Effector memory CD4-positive, alpha-beta T cell (primary cell): ENCODE results near the gene OR8D1.

ENCODE experiments used
- DNase-seq, 3 donors: peaks; one replicate each; pipeline ENCODE4 v3.0.0-alpha.2; 2020
- H3K27ac ChIP-seq: 2 replicates; pipeline ENCODE4 v1.7.0; 2013; ENCODE audit warnings: mild to moderate bottlenecking, low read length, moderate library complexity; ENCODE audit not compliant: insufficient read depth, poor library complexity, severe bottlenecking
- H3K27me3 ChIP-seq: replicated peaks from 2 replicates; pipeline ENCODE4 v1.7.0; 2013; ENCODE audit warnings: mild to moderate bottlenecking, low read length; ENCODE audit not compliant: insufficient read depth, control insufficient read depth, poor library complexity, severe bottlenecking
- H3K36me3 ChIP-seq: 2 replicates; pipeline ENCODE4 v1.7.0; 2013; ENCODE audit warnings: mild to moderate bottlenecking, low read length, moderate library complexity; ENCODE audit not compliant: control insufficient read depth, insufficient read depth
- H3K4me1 ChIP-seq: 2 replicates; pipeline ENCODE4 v1.7.0; 2013; ENCODE audit warnings: low read length, mild to moderate bottlenecking; ENCODE audit not compliant: control insufficient read depth, insufficient read depth, poor library complexity, severe bottlenecking
- H3K4me3 ChIP-seq: 2 replicates; pipeline ENCODE4 v1.7.0; 2013; ENCODE audit warnings: low read length, low read depth, mild to moderate bottlenecking; ENCODE audit not compliant: insufficient read depth, poor library complexity, severe bottlenecking
- H3K9me3 ChIP-seq: 2 replicates; pipeline ENCODE4 v1.7.0; 2013; ENCODE audit warnings: mild to moderate bottlenecking, low read length, moderate library complexity; ENCODE audit not compliant: control insufficient read depth

OR8D1 gene

GRCh38 chr11:124256076-124256475 lies 57.7 kb downstream of the OR8D1 start, which contains the start of gene OR8G5:
OR8G5 (plus strand) TSS chr11:124256376; CDS start chr11:124264932, 8,556 bp downstream.
- no peaks in the 10 kb centered on the region for H3K4me1 ChIP-seq
- DNase-seq, result no peak
- H3K9me3 ChIP-seq, result no peaks in the 10 kb centered on the region
- H3K27ac ChIP-seq, result no peak within 1 kb of the TSS
- H3K36me3 ChIP-seq, result no peaks in the 10 kb centered on the region
- no peaks in the 10 kb centered on the region for H3K27me3 ChIP-seq
- H3K4me3 ChIP-seq, result no peak within 1 kb of the TSS
